K562 (cell line): Measurements from ENCODE around the gene DNAAF8. TPM values are rescaled to one million over a fixed set of nuclear protein-coding genes. Genes with fewer than 3 reads are reported as not detected.

ENCODE experiments used
- ARNT ChIP-seq, 2 experiments: fragments of 450-650 bp; IDR thresholded peaks; 2 replicates each; pipeline ENCODE4 v1.6.1; 2016; ENCODE audit warnings: mild to moderate bottlenecking in 1 of 2
- ATF2 ChIP-seq: sonication (generic); formaldehyde crosslinking; IDR thresholded peaks from 2 replicates; pipeline ENCODE4 v1.8.1; 2022; ENCODE audit warnings: missing genetic modification reagents
- CBX1 ChIP-seq: sonication (generic); IDR thresholded peaks from 2 replicates; pipeline ENCODE4 v1.6.1; 2016; ENCODE audit warnings: antibody characterized with exemption, low read depth, mild to moderate bottlenecking
- CBX3 ChIP-seq, 2 experiments: IDR thresholded peaks; 1 replicate in 1 of 2; 2 replicates in 1 of 2; pipeline ENCODE4 v1.6.1; 2012; ENCODE audit warnings: inconsistent platforms in 2 of 2, low read length in 2 of 2, borderline replicate concordance in 1 of 2, control low read depth in 1 of 2
- CHD1 ChIP-seq: fragments of 200-600 bp; sonication (generic); IDR thresholded peaks from one replicate; pipeline ENCODE4 v1.6.1; 2012; ENCODE audit warnings: mild to moderate bottlenecking, moderate library complexity, low read length, inconsistent platforms
- CLOCK ChIP-seq: fragments of 250-450 bp; sonication (Bioruptor Pico); IDR thresholded peaks from 2 replicates; pipeline ENCODE4 v1.4.0; 2020; ENCODE audit warnings: mild to moderate bottlenecking, moderate library complexity, borderline replicate concordance
- FOXA1 ChIP-seq: fragments of 450-650 bp; IDR thresholded peaks from 2 replicates; pipeline ENCODE4 v1.6.1; 2016; ENCODE audit warnings: mild to moderate bottlenecking, borderline replicate concordance
- FOXM1 ChIP-seq, 2 experiments: fragments of 450-650 bp in 1 of 2; sonication (generic) in 1 of 2; formaldehyde crosslinking in 1 of 2; IDR thresholded peaks; 2 replicates each; pipeline versions ENCODE4 v1.6.1 to v1.9.0; 2017 to 2022; ENCODE audit warnings: low read depth in 2 of 2, mild to moderate bottlenecking in 2 of 2, missing genetic modification reagents in 1 of 2, moderate library complexity in 1 of 2
- HDAC8 ChIP-seq: fragments of 450-650 bp; IDR thresholded peaks from 2 replicates; pipeline ENCODE4 v1.6.1; 2016; ENCODE audit warnings: mild to moderate bottlenecking, missing genetic modification characterization, moderate library complexity, missing compliant biosample characterization
- MAFG ChIP-seq: fragments of 450-650 bp; conservative IDR thresholded peaks from 2 replicates; pipeline ENCODE4 v1.6.1; 2016; ENCODE audit warnings: missing genetic modification characterization, missing compliant biosample characterization
- MEIS2 ChIP-seq: fragments of 450-650 bp; IDR thresholded peaks from 2 replicates; pipeline ENCODE4 v1.6.1; 2014; ENCODE audit warnings: mild to moderate bottlenecking; ENCODE audit not compliant: partially characterized antibody
- NCOR1 ChIP-seq: fragments of 450-650 bp; IDR thresholded peaks from 2 replicates; pipeline ENCODE4 v1.6.1; 2016; ENCODE audit warnings: mild to moderate bottlenecking, moderate library complexity
- NFATC3 ChIP-seq: fragments of 450-650 bp; IDR thresholded peaks from 2 replicates; pipeline ENCODE4 v1.6.1; 2017; ENCODE audit warnings: mild to moderate bottlenecking
- NFIC ChIP-seq: fragments of 450-650 bp; IDR thresholded peaks from 2 replicates; pipeline ENCODE4 v1.6.1; 2017; ENCODE audit warnings: mild to moderate bottlenecking, inconsistent platforms
- PML ChIP-seq: IDR thresholded peaks from 2 replicates; pipeline ENCODE4 v1.6.1; 2012; ENCODE audit warnings: low read length, inconsistent platforms
- SMAD1 ChIP-seq: fragments of 150-350 bp; IDR thresholded peaks from 2 replicates; pipeline ENCODE4 v1.6.1; 2014; ENCODE audit warnings: low read length, low read depth; ENCODE audit not compliant: partially characterized antibody
- SMARCA5 ChIP-seq: fragments of 450-650 bp; IDR thresholded peaks from 2 replicates; pipeline ENCODE4 v1.6.1; 2016
- ZBTB12 ChIP-seq: fragments of 250-450 bp; sonication (Bioruptor Pico); IDR thresholded peaks from 2 replicates; pipeline ENCODE4 v1.4.0; 2020
- ZNF121 ChIP-seq: sonication (generic); formaldehyde crosslinking; conservative IDR thresholded peaks from 2 replicates; pipeline ENCODE4 v1.8.0; 2022; ENCODE audit warnings: missing genetic modification reagents
- ZNF134 ChIP-seq: fragments of 250-450 bp; sonication (Bioruptor Pico); conservative IDR thresholded peaks from 2 replicates; pipeline ENCODE4 v1.4.0; 2020
- ZNF551 ChIP-seq: fragments of 250-450 bp; sonication (Bioruptor Pico); IDR thresholded peaks from 2 replicates; pipeline ENCODE4 v1.5.0; 2021; ENCODE audit warnings: mild to moderate bottlenecking, moderate library complexity
- ZNF57 ChIP-seq: fragments of 450-650 bp; formaldehyde crosslinking; IDR thresholded peaks from 2 replicates; pipeline ENCODE4 v1.4.0; 2020; ENCODE audit warnings: mild to moderate bottlenecking, moderate library complexity
- polyA plus RNA-seq, 8 experiments: library from polyadenylated mRNA; depleted of rRNA in 4 of 8; stranded (reverse) in 5 of 8; unstranded in 3 of 8; fragments of >200 nt; fragmentation: Nextera tagmentation in 2 of 8; fragmentation: Illumina TruSeq in 1 of 8; extraction: Ambion mirVana in 2 of 8; extraction: Trizol in 1 of 8; gene quantifications; 2 replicates each; pipeline versions ENCODE4 v1.2.1 to v1.2.3, GENCODE V29; 2011 to 2014; ENCODE audit warnings: inconsistent platforms in 1 of 8, missing spikeins in 1 of 8
- total RNA-seq, 7 experiments: library from RNA; depleted of rRNA in 6 of 7; stranded (reverse); fragments of >200 nt in 6 of 7; fragmentation: Illumina TruSeq in 2 of 7; extraction: Trizol in 2 of 7; gene quantifications; 2 replicates each; pipeline versions ENCODE4 v1.2.1 to v1.2.3, GENCODE V29; 2011 to 2021; ENCODE audit warnings: low replicate concordance in 1 of 7
- TF ChIP-seq, protein P1 (sequence below), 2 experiments: IDR thresholded peaks; 2 replicates each; pipeline ENCODE4 v1.6.1; 2011; ENCODE audit warnings: borderline replicate concordance in 1 of 2, control low read depth in 1 of 2, low read depth in 1 of 2, low read length in 1 of 2, mild to moderate bottlenecking in 1 of 2, mixed read lengths in 1 of 2, moderate library complexity in 1 of 2; ENCODE audit not compliant: insufficient read depth in 1 of 2, insufficient read length in 1 of 2, poor library complexity in 1 of 2, severe bottlenecking in 1 of 2; ENCODE audit errors: extremely low read depth in 1 of 2

The DNAAF8 gene
- total and polyA plus RNA-seq, 9 of the 15 experiments (the other 6 are each of a cell fraction or from before 2014, with no cell fraction given): 0.04 to 0.12 (median 0.10) TPM; not detected in 6

DNA sequence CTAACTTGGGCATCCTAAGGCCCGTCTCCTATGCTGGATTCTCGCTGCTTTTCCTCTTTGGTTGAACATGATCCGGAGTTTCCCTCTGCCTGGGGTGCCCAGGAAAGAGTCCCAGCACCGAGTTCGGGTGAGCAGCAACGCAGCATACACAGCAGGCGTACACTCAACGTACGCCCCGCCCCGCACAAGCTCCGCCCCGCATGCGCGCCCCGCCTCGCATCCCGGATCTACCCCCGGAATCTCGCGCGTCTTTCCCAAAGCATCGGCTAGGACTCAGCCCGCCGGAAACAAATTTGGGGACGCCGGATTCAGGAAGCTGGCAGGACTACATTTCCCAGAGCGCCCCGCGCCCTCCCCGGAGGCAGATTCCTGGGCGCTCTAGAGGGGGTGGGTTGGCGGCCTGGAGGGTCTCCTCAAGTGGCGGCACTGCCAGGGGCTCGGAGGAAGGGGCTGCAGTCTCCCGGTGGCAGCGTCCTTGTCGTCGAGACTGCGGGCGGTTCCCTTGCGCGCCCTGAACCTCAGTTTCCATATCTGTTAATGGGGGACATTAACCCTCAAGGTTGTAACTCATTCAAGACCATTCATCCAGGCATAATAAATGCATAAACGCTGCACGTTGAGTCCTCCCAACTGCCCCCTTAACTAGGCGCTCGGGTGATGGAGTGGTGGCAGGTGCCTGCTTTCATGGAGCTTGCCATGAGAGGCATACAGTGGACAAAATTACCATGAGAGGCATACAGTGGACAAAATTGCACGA lies 34.4 kb downstream of the DNAAF8 start (continued):
- no peak for TF ChIP-seq ATF2
- peak; percentile 58 for TF ChIP-seq MEIS2
- no peak for TF ChIP-seq NFATC3
- no peak for TF ChIP-seq ZBTB12 (CRISPR knock-in tag)
- TF ChIP-seq CBX3 (IDR thresholded peaks at IDR 0.05; ENCODE audit: borderline replicate concordance in 1 of 2, low read length in 2 of 2): no peak
- no peak for TF ChIP-seq HDAC8
- no peak for TF ChIP-seq FOXM1 (IDR thresholded peaks at IDR 0.05; ENCODE audit: low read depth)
- peak; percentile 68 for TF ChIP-seq FOXM1 (CRISPR knock-in tag; IDR thresholded peaks at IDR 0.05; ENCODE audit: low read depth)
- no peak for TF ChIP-seq MAFG (tag)
- TF ChIP-seq ZNF134 (CRISPR knock-in tag): peak; percentile 89
- TF ChIP-seq CLOCK (CRISPR knock-in tag): no peak
- peak; percentile 98 for TF ChIP-seq CBX1
- TF ChIP-seq SMARCA5: peak; percentile 81; the same call in 1 of the 2 replicates
- TF ChIP-seq, protein P1, sequence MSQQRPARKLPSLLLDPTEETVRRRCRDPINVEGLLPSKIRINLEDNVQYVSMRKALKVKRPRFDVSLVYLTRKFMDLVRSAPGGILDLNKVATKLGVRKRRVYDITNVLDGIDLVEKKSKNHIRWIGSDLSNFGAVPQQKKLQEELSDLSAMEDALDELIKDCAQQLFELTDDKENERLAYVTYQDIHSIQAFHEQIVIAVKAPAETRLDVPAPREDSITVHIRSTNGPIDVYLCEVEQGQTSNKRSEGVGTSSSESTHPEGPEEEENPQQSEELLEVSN (IDR thresholded peaks at IDR 0.05; ENCODE audit: borderline replicate concordance in 1 of 2, extremely low read depth in 1 of 2, insufficient read depth in 1 of 2, insufficient read length in 1 of 2, low read depth in 1 of 2, low read length in 1 of 2, poor library complexity in 1 of 2, severe bottlenecking in 1 of 2): peak in 1 of 2 experiments; percentile 23
- no peak for TF ChIP-seq SMAD1
- no peak for TF ChIP-seq ZNF57 (CRISPR knock-in tag)
- TF ChIP-seq ZNF551 (CRISPR knock-in tag): no peak
- no peak for TF ChIP-seq NFIC
- TF ChIP-seq ARNT (IDR thresholded peaks at IDR 0.05): 0 out of 4 replicates have a peak, but pooled peaks of 1 of the 2 experiments have one; percentile 28
- no peak for TF ChIP-seq ZNF121 (CRISPR knock-in tag)
- TF ChIP-seq PML: peak; percentile 46; the same call in 1 of the 2 replicates
- no peak for TF ChIP-seq CHD1
- no peak for TF ChIP-seq FOXA1
- TF ChIP-seq NCOR1: no peak
